Stimulated activated naive B cell treated with anti-CD40 and anti-IgM and Interleukin-4, amounts not matched to agents 10 μg/mL and 1 μg/mL and 100 μg/mL, for 72 hours (primary cell): ENCODE data around the gene GOLPH3.
A peak's percentile ranks its signal among the peaks of the same experiment; 100 is the strongest.

Experiments used
- ATAC-seq, 2 donors: fragments of 150-1000 bp; cut with Tn5 transposase; replicated peaks; 2 replicates each; pipeline ENCODE4 v1.10.0; 2021; ENCODE audit warnings: moderate library complexity in 1 of 2
- DNase-seq: peaks from one replicate; pipeline ENCODE4 v3.0.0; 2021
- H3K27ac Mint-ChIP-seq: one replicate; pipeline ENCODE4 v1.8.0; 2022; ENCODE audit warnings: mild to moderate bottlenecking, mixed read lengths
- H3K27me3 Mint-ChIP-seq, 2 donors: one replicate each; pipeline ENCODE4 v1.8.0; 2022; ENCODE audit warnings: mixed read lengths in 2 of 2
- H3K36me3 Mint-ChIP-seq, 2 donors: one replicate each; pipeline ENCODE4 v1.8.0; 2022; ENCODE audit warnings: mixed read lengths in 2 of 2, mild to moderate bottlenecking in 1 of 2
- H3K4me1 Mint-ChIP-seq, 2 donors: one replicate each; pipeline ENCODE4 v1.8.0; 2022; ENCODE audit warnings: mixed read lengths in 2 of 2, mild to moderate bottlenecking in 1 of 2
- H3K4me3 Mint-ChIP-seq, 2 donors: one replicate each; pipeline ENCODE4 v1.8.0; 2022; ENCODE audit warnings: mild to moderate bottlenecking in 2 of 2, mixed read lengths in 2 of 2, moderate library complexity in 1 of 2
- H3K9me3 Mint-ChIP-seq, 2 donors: one replicate each; pipeline ENCODE4 v1.8.0; 2022; ENCODE audit warnings: mixed read lengths in 2 of 2, mild to moderate bottlenecking in 1 of 2

Gene GOLPH3

DNA sequence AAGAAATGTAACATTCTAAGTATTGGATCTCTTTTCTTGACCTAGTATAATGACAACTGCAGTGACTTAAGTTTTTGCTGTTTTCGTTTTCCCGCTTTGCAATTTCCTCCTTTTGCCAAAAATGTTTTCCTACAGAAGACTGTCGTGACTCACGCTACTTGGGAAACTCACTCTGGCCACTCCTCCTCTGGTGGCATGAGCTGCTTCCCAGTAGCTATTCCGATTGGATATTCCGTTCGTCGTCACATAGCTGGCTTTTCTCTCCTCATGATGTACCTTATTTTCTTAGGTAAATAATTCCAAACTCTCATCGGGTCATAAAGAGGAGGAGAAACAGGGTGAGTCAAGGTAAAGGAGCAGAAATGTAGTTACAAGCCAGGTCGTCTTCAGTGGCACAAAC, 64.9 kb downstream of the GOLPH3 start:
- ATAC-seq (no peak), DNase-seq (no peak)
- Mint-ChIP-seq H3K4me3 (no peak overlapping the region), H3K4me1 (peaks cover 2 to 6% of the 10 kb centered on the region in 2 donors), H3K9me3 (no peaks in the 10 kb centered on the region), H3K36me3 (peaks cover 20 to 43% of the 10 kb centered on the region in 2 donors), H3K27me3 (no peaks in the 10 kb centered on the region), H3K27ac (no peak overlapping the region)

DNA sequence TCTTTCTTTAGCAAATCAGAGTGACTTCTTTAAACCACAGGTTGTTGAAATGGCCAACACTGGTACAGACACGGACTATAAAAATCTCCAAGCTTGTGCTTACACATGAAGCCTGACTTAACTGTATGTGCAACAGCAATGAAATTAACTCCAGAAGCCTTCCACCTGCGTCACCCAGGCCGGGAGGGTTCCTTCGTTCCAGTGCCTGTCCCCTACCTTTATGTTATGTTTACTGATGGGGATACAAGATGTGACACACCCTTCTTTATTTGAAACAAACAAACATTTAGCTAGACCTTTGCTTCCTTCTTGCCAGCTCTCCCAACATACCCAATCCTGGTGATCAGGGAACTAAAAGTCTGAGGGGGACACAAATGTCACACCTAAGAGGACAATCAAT, 66.0 kb downstream of the GOLPH3 start:
- DNase-seq (no peak), ATAC-seq (no peak)
- Mint-ChIP-seq H3K4me1 (peaks cover 2 to 6% of the 10 kb centered on the region in 2 donors), H3K27ac (no peak overlapping the region), H3K36me3 (peaks cover 25 to 44% of the 10 kb centered on the region in 2 donors), H3K4me3 (no peak overlapping the region), H3K9me3 (no peaks in the 10 kb centered on the region), H3K27me3 (no peaks in the 10 kb centered on the region)

DNA sequence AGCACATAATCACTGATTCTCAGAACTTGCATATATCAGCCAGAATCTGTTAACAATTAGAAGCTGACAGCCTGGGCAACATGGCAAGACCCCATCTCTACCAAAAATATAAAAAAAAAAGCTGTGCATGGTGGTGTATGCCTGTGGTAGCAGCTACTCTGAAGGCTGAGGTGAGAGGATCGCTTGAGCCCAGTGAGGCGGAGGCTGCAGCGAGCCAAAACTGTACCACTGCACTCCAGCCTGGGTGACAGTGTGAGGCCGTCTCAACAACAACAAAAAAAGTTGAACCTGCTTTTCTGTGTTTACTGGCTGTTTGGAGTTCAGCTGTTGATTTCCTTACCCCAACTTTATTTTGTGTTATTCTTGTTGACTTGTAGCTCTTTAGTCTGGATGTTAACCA, 66.8 kb downstream of the GOLPH3 start:
- DNase-seq (no peak), ATAC-seq (no peak)
- Mint-ChIP-seq H3K9me3 (no peaks in the 10 kb centered on the region), H3K27ac (no peak overlapping the region), H3K4me3 (no peak overlapping the region), H3K36me3 (peaks cover 26 to 47% of the 10 kb centered on the region in 2 donors), H3K4me1 (peaks cover 2 to 8% of the 10 kb centered on the region in 2 donors), H3K27me3 (no peaks in the 10 kb centered on the region)

DNA sequence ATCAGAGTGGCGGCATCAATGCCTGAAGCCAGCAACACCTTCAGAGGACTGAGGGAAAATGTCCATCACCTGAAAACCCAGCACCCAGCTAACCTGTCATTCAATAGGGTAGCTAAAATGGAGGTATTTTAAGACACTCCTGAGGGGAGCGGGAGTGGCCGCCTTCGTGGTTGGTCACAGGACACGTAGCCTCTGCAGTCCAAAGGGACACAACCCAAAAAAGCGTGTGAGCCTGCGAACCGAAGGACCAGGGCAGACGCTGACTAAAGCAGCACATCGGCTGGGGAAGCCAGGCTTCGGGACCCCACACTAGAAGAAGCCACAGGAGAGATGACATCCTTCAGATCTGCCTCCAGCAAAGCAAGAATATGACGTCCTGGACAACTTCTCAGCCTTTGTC, 70.6 kb downstream of the GOLPH3 start:
- Mint-ChIP-seq H3K4me3 (no peak overlapping the region), H3K27ac (no peak overlapping the region), H3K9me3 (no peaks in the 10 kb centered on the region), H3K27me3 (no peaks in the 10 kb centered on the region), H3K4me1 (peaks cover 0 to 5% of the 10 kb centered on the region in 2 donors), H3K36me3 (peaks cover 22 to 55% of the 10 kb centered on the region in 2 donors)
- DNase-seq = no peak
- no peak for ATAC-seq

DNA sequence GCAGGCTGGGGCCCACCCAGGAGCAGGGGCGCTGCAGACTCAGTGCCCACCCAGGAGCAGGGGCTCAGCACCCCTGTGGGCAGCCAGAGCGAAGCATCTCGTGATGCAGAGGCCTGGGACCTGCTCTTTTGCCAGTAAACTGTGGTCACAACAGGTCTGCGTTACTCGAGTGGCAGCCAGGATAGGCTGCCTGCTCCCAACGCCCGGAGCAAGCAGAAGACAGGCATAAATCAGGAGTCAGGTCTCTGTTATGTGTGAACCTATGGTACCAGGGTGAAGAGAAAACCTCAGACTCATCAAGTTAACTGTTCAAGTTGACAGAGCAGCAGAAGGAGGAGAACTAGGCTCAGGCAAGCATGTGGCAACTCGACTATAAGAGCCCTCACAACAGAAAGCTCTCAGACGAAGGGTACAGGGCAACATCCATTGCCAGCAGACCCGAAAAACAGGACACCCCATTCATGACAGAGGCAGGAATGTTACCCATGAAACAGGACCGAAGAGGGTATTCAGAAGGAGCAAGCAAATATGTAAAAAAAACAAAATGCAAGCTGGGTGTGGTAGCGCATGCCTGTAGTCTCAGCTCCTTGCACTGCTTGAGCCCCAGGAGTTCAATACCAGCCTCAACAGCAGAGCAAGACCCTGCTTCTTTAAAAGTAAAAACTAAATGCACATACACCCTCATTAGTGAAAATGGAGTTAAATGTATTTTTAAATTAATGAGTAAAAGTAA, 71.7 kb downstream of the GOLPH3 start:
- Mint-ChIP-seq H3K27me3 (no peaks in the 10 kb centered on the region), H3K36me3 (peaks cover 25 to 55% of the 10 kb centered on the region in 2 donors), H3K4me3 (no peak overlapping the region), H3K27ac (no peak overlapping the region), H3K9me3 (no peaks in the 10 kb centered on the region), H3K4me1 (peaks cover 0 to 5% of the 10 kb centered on the region in 2 donors)
- DNase-seq (no peak), ATAC-seq (no peak)

DNA sequence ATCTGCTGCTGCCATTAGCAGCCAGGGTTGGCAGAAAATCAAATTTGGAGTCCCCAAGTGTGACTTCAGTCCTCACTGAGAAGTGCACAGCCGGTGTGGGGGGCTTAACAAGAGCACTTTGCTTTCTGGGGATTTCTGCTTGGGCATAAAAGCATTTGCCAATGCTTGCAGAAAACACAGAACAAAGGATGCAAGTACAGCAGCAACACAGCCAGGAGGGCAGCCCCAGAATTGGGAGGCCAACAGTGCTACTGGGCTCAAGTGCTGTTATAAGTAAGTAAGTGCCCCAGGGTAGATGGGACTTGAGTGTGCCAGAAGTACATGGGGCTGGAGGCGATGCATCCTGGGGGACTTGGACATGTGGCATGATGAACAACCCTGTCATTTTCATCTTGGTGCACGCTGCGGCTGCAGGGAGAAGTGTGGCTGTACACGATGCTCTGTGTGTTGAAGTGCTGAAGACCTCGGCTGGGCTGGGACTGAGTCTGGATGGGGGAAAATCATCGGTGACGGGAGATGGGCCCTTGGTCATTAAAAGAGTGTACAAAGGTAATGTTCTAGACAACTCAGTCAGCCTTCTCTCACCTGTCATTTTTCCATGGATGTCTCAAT, 73.3 kb downstream of the GOLPH3 start:
- no peaks in the 10 kb centered on the region for H3K27me3 Mint-ChIP-seq
- no peak overlapping the region for H3K27ac Mint-ChIP-seq
- DNase-seq (no peak), ATAC-seq (no peak)
- peaks cover 25 to 55% of the 10 kb centered on the region in 2 donors for H3K36me3 Mint-ChIP-seq
- no peaks in the 10 kb centered on the region for H3K9me3 Mint-ChIP-seq
- H3K4me3 Mint-ChIP-seq = no peak overlapping the region
- peaks cover 0 to 5% of the 10 kb centered on the region in 2 donors for H3K4me1 Mint-ChIP-seq

DNA sequence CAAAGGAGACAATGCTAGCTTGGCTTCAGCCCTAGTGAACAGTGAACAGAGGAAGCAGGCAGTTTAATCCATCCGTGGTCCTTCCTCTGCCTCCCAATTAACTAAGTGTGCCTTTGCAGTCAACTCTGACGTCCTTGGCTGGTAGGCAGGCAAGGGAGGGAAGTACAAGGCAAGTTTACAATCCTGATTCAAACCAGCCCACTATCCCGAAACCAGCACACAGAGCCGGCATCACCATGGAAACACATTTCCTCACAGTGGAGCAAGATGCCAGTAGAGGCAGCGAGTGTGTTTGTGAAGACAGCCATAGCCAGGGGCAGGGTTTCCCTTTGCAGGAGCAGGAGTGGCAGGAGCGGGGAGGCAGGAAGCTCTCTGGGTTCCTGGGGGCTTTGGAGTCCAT, 73.9 kb downstream of the GOLPH3 start:
- H3K27ac Mint-ChIP-seq = no peak overlapping the region
- peaks cover 0 to 5% of the 10 kb centered on the region in 2 donors for H3K4me1 Mint-ChIP-seq
- no peak for ATAC-seq
- DNase-seq = no peak
- H3K4me3 Mint-ChIP-seq = no peak overlapping the region
- H3K27me3 Mint-ChIP-seq = no peaks in the 10 kb centered on the region
- H3K9me3 Mint-ChIP-seq = no peaks in the 10 kb centered on the region
- peaks cover 25 to 50% of the 10 kb centered on the region in 2 donors for H3K36me3 Mint-ChIP-seq

DNA sequence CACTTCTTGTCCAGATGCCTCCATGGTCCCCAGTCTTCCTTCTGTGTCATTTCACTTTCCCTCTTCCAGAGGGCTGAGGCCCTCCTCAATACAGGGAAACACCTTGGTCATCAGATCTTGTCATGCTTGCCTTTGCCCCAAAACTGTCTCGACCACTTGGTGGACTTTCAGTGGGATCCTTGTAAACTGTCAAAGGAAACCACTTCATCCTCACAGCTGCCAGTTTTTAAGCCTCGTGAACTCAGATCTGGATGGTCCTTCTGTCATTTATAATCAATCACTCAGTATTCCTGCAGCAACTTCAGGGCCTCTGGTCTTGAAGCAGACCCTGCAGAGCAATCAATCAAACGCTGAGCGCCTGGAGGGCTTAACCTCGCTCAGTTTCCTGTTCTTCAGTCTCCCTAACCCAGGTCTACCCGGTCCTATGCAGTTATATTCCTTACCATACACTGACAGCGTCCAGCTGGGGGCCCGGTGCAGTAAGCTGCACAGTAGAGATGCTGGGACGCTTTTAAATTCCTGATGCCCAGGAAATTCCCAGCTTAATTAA, 74.6 kb downstream of the GOLPH3 start:
- DNase-seq = no peak
- Mint-ChIP-seq H3K9me3 (no peaks in the 10 kb centered on the region), H3K27ac (no peak overlapping the region), H3K36me3 (peaks cover 20 to 45% of the 10 kb centered on the region in 2 donors), H3K4me1 (peaks cover 0 to 5% of the 10 kb centered on the region in 2 donors), H3K4me3 (no peak overlapping the region), H3K27me3 (no peaks in the 10 kb centered on the region)
- ATAC-seq = no peak

DNA sequence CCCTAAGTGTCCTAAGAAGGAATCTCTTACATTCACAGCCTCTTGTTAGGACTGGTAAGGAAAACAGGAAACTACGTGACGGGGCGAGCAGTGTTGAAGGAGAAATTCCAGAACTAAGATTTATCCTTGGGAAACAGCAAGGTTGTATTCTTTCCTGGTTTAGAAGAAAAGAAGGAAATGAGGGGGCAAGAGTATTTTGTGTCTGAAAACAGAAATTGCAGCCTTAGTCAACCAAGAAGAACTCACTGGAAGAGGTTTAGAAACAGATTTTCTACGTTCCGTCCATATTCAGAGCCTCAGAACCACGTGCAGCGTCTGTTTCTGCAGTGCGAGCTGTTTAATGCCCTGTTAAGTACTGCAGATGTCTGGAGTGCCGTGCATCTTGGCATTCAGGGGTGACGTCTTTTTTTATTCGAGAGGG, 75.2 kb downstream of the GOLPH3 start:
- H3K27ac Mint-ChIP-seq = no peak overlapping the region
- no peaks in the 10 kb centered on the region for H3K27me3 Mint-ChIP-seq
- DNase-seq (no peak), ATAC-seq (no peak)
- no peak overlapping the region for H3K4me3 Mint-ChIP-seq
- H3K36me3 Mint-ChIP-seq = peaks cover 20 to 45% of the 10 kb centered on the region in 2 donors
- peaks cover 0 to 5% of the 10 kb centered on the region in 2 donors for H3K4me1 Mint-ChIP-seq
- H3K9me3 Mint-ChIP-seq = no peaks in the 10 kb centered on the region

DNA sequence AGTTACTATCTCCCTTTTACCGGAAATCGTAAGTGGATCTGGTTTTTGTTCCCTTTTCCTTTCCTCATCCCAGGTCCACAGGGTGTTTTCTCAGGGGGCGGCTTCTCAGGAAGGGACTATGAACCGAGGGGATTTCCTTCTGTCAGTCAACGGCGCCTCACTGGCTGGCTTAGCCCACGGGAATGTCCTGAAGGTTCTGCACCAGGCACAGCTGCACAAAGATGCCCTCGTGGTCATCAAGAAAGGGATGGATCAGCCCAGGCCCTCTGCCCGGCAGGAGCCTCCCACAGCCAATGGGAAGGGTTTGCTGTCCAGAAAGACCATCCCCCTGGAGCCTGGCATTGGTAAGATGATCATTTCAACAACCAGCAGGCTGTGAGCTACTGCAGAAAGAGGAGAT, 75.8 kb downstream of the GOLPH3 start:
- ATAC-seq = no peak
- Mint-ChIP-seq H3K4me3 (no peak overlapping the region), H3K4me1 (peaks cover under 1 to 6% of the 10 kb centered on the region in 2 donors), H3K27ac (no peak overlapping the region), H3K36me3 (peaks cover 15 to 40% of the 10 kb centered on the region in 2 donors), H3K27me3 (no peaks in the 10 kb centered on the region), H3K9me3 (no peaks in the 10 kb centered on the region)
- DNase-seq = no peak

DNA sequence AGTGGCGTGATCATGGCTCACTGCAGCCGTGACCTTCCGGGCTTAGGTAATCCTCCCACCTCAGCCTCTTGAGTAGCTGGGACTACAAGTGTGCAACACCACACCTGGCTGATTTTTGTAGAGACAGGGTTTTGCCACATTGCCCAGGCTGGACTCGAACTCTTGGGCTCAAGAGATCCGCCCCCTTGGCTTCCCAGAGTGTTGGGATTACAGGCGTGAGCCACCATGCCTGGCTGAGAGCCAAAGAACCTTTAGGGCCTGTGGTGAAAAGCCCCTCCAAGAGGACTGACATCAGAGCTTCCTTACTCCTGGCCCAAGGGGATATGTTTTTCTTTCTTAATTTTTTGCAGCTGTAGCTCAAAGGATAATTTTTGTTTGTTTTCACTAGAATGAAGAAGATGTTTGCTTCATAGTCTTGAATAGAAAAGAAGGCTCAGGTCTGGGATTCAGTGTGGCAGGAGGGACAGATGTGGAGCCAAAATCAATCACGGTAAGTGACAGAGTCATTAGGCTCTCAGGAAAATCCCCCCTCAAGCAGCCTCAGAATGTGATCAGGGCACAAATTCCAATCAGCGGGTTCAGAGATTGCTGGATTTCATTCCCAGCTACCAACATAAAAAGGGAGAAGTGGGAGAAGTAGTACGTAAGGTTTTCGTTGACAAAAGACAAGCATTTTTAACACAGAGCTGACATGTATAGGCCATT, 77.1 kb downstream of the GOLPH3 start:
- no peak for ATAC-seq
- peaks cover 3 to 5% of the 10 kb centered on the region in 2 donors for H3K4me1 Mint-ChIP-seq
- H3K36me3 Mint-ChIP-seq = peaks cover 10 to 30% of the 10 kb centered on the region in 2 donors
- H3K4me3 Mint-ChIP-seq = no peak overlapping the region
- no peak for DNase-seq
- no peak overlapping the region for H3K27ac Mint-ChIP-seq
- H3K9me3 Mint-ChIP-seq = no peaks in the 10 kb centered on the region
- H3K27me3 Mint-ChIP-seq = no peaks in the 10 kb centered on the region

DNA sequence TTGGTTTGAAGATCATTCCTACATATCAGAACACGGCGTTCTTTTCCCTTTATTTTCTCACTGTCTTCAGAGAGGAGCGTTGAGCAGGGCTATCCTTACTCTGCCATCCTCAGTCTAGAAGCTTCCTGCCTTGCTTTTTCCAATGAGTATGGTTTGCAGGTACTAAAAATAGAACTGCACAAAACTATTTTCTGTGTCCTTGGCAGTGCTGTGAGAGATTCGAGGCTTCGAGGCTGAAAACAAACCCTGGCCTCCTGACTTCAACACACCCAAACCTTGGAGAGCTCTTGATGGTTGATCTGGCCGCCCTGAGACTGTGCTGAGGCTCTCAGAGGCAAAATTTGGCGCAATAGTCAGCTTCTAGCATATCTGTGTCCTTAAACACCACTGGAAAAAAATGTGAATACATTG, 78.9 kb downstream of the GOLPH3 start:
- DNase-seq = no peak
- H3K4me3 Mint-ChIP-seq = no peak overlapping the region
- no peaks in the 10 kb centered on the region for H3K27me3 Mint-ChIP-seq
- no peak for ATAC-seq
- H3K9me3 Mint-ChIP-seq = no peaks in the 10 kb centered on the region
- H3K4me1 Mint-ChIP-seq = peaks cover 3 to 5% of the 10 kb centered on the region in 2 donors
- peaks cover 5 to 22% of the 10 kb centered on the region in 2 donors for H3K36me3 Mint-ChIP-seq
- H3K27ac Mint-ChIP-seq = peak overlapping the region; percentile 37

DNA sequence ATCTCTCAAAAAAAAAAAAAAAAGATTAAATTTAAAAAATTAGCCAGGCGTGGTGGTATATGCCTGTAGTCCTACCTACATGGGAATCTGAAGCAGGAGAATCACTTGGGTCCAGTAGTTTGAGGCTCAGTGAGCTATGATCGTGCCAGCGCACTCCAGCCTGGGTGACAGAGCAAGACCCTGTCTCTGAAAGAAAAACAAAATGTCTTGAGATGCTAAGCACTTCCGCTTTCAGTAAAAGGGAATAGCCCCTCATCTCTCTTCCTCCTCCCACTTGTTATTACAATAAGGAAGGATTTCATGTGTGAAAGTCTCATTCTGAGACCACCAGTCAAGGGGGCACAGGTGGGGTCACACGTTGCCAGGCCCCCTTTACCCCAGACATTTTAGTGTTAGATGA, 79.4 kb downstream of the GOLPH3 start:
- no peak for DNase-seq
- Mint-ChIP-seq H3K4me3 (no peak overlapping the region), H3K27me3 (no peaks in the 10 kb centered on the region), H3K9me3 (no peaks in the 10 kb centered on the region), H3K4me1 (peaks cover 3 to 5% of the 10 kb centered on the region in 2 donors), H3K27ac (peak overlapping the region; percentile 25), H3K36me3 (peaks cover 3 to 19% of the 10 kb centered on the region in 2 donors)
- ATAC-seq = no peak

DNA sequence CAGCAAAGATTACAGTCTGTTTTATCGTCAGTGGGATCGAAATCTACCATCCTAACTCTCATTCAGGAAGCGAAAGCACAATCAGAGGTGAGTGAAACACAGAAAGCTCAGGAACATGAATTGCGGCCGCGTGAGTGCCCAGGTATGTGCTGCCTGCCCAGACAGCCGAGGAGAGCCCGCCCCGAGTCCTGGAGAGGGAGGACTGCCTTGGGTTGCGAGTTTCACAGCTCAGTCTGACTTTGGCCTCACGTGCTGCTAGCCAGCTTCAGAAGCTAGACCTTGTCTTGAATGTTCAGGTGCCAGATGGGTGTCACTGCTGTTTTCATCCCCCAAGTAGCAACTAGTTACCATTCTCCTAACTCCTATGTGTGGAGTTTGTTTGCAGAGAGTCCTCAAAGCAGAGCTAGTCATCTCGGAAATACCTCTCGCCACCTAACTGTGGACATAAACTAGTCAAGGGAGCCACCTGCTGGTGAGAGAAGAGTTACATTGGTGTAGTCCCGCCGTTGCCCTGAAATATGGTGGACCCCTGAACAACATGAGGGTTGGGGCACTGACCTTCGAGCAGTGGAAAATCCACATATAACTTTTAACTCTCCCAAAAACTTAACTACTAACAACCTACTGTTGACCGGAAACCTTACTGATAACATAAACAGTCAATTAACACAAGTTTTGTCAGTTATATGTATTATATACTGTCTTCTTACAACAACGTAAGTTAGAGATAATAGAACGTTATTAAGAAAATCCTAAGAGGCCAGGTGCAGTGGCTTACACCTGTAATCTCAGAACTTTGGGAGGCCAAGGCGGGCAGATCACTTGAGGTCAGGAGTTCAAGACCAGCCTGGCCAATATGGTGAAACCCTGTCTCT, 80.9 kb downstream of the GOLPH3 start:
- ATAC-seq (peak; percentile 93 to 96), DNase-seq (peak; percentile 39)
- Mint-ChIP-seq H3K9me3 (no peaks in the 10 kb centered on the region), H3K4me1 (peaks cover 3 to 5% of the 10 kb centered on the region in 2 donors), H3K27ac (no peak overlapping the region), H3K4me3 (no peak overlapping the region), H3K36me3 (peaks cover 3 to 9% of the 10 kb centered on the region in 2 donors), H3K27me3 (no peaks in the 10 kb centered on the region)
